HG03064 (cell line): ENCODE results near the gene CES4A.
"Not testable (repeated sequence)": the region's sequence is repeated elsewhere in the genome, so short reads cannot be mapped to it uniquely, and the experiment has no call there.

Experiments used
- ATAC-seq: cut with Tn5 transposase; IDR thresholded peaks from one replicate; pipeline ENCODE4 v1.9.1; 2021; ENCODE audit warnings: low read depth; ENCODE audit not compliant: unreplicated experiment

The CES4A gene

DNA sequence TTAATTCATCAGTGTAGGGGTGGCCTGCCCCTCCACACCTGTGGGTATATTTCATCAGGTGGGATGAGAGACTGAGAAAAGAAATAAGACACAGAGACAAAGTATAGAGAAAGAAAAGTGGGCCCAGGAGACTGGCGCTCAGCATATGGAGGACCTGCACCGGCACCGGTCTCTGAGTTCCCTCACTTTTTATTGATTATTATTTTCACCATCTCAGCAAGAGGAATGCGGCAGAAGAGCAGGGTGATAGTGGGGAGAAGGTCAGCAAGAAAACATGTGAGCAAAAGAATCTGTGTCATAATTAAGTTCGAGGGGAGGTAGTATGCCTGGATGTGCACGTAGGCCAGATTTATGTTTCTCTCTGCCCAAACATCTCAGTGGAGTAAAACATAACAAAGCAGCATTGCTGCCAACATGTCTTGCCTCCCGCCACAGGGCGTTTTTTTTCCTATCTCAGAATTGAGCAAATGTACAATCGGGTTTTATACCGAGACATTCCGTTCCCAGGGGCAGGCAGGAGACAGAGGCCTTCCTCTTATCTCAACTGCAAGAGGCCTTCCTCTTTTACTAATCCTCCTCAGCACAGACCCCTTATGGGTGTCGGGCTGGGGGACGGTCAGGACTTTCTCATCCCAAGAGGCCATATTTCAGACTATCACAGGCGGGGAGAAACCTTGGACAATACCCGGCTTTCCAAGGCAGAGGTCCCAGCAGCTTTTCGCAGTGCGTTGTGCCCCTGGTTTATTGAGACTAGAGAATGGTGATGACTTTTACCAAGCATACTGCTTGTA lies 32.8 kb upstream of the CES4A start:
- not testable (repeated sequence) for ATAC-seq

DNA sequence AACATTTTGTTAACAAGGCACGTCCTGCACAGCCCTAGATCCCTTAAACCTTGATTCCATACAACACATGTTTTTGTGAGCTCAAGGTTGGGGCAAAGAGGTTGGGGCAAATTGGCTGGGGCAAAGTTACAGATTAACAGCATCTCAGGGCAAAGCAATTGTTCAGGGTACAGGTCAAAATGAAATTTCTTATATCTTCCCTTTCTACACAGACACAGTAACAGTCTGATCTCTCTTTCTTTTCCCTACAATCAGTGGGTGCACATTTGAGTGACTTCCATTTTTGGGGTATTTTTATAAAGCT lies 32.3 kb upstream of the CES4A start:
- ATAC-seq, result not testable (repeated sequence)

- ATAC-seq, result no peak
These were observed 29.3 kb upstream of the CES4A start for GRCh38 chr16:66958857-66959703.

- no peak for ATAC-seq
These were observed 28.7 kb upstream of the CES4A start for GRCh38 chr16:66959704-66960161.

GRCh38 chr16:66960270-66960669 lies 28.1 kb upstream of the CES4A start:
- ATAC-seq, result no peak

GRCh38 chr16:66961065-66961744 lies 27.2 kb upstream of the CES4A start, which contains the start of gene CES3:
CES3 (plus strand) TSS chr16:66961266; CDS start chr16:66961308, 42 bp downstream.
- ATAC-seq, result peak; percentile 63

DNA sequence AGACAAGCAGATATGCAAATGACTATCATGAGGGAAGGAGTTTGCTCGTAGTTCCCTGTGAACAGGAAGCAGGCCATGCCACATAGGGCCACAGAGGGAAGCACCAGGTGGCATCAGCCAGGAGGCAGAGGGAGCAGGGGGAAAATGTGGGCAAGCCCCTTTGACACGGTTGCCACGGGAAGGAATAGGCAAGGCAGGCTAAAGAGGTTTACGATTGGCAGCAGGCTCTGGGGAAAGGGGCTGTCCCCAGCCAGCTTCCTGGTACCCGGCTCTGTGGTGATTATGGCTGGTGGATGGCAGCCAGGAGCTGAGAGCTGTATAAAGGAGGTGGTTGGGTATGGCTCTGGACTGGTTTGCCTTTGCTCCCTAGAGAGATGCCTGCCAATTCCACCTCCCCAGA lies 26.5 kb upstream of the CES4A start:
- no peak for ATAC-seq

GRCh38 chr16:66964049-66964448 lies 24.3 kb upstream of the CES4A start:
- ATAC-seq, result no peak

DNA sequence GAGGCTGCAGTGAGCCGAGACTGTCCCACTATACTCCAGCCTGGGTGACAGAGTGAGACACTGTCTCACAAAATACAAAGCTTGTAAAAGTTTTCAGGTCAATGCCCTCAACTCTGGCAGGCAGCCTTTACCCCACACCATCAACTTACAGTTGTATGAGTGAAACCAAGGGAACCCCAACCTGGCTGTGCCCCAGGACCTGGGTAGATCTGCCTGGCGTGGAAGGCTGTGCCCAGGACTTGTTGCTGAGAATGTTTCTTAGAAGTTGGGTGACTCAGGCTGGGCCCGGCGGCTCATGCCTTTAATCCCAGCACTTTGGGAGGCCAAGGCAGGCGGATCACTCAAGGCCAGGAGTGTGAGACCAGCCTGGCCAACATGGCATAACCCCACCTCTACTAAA lies 19.5 kb upstream of the CES4A start:
- no peak for ATAC-seq

- no peak for ATAC-seq
These were observed 17.3 kb upstream of the CES4A start for GRCh38 chr16:66970775-66971720.

- no peak for ATAC-seq
These were observed 15.4 kb upstream of the CES4A start for GRCh38 chr16:66972983-66973382.

- no peak for ATAC-seq
These were observed 14.7 kb upstream of the CES4A start for GRCh38 chr16:66973716-66974115.

DNA sequence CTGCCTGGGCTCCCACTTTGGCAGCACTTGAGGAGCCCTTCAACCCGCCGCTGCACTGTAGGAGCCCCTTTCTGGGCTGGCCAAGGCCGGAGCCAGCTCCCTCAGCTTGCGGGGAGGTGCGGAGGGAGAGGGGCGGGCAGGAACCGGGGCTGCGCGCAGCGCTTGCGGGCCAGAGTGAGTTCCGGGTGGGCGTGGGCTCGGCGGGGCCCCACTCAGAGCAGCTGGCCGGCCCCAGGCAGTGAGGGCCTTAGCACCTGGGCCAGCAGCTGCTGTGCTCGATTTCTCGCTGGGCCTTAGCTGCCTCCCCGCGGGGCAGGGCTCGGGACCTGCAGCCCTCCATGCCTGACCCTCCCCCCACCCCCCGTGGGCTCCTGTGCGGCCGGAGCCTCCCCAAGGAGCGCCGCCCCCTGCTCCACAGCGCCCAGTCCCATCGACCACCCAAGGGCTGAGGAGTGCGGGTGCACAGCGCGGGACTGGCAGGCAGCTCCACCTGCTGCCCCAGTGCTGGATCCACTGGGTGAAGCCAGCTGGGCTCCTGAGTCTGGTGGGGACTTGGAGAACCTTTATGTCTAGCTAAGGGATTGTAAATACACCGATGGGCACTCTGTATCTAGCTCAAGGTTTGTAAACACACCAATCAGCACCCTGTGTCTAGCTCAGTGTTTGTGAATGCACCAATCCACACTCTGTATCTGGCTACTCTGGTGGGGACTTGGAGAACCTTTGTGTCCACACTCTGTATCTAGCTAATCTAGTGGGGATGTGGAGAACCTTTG lies 14.0 kb upstream of the CES4A start:
- ATAC-seq, result not testable (repeated sequence)

DNA sequence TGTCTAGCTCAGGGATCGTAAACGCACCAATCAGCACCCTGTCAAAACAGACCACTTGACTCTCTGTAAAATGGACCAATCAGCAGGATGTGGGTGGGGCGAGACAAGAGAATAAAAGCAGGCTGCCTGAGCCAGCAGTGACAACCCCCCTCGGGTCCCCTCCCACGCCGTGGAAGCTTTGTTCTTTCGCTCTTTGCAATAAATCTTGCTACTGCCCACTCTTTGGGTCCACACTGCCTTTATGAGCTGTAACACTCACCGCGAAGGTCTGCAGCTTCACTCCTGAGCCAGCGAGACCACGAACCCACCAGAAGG lies 13.5 kb upstream of the CES4A start:
- not testable (repeated sequence) for ATAC-seq

DNA sequence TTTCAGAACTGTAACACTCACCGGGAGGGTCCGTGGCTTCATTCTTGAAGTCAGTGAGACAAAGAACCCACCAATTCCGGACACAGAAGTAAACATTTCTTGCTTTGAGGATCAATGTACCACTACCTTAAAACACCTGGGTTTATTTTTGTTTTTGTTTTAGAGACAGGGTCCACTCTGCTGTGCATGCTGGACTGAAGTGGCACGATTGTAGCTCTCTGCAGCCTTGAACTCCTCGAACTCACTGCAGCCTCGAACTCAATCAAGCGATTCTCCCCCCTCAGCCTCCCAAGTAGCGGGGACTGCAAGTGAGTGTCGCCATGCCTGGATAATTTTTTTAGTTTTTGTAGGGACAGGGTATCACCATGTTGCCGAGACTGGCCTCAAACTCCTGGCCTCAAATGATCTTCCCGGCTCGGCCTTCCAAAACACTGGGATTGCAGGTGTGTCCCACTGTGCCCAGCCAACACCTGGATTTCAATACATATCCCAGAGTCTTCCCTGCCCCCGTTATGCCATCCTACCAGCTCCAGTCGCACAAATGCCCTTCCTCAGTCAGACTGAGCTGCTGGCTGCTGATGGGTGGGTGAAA lies 13.0 kb upstream of the CES4A start:
- ATAC-seq, result no peak

DNA sequence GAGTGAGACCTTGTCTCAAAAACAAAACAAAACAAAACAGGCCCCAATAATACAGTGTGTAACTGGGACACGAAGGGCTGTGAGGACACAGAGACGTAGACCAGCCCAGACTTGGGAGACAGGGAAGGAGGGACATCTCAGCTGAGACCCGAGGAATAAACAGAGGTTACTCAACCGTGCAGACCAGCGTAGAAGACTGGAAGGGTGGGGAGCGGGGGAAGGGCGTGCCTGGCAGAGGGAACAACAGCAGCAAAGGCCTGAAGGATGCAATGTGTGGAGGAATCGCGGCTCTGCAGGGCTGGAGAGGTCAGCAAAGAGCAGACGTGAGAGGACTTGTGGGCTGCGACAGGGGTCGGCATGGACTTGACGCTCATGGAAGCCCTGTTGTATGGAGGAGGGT lies 11.6 kb upstream of the CES4A start:
- ATAC-seq, result no peak

- no peak for ATAC-seq
These were observed 10.9 kb upstream of the CES4A start for GRCh38 chr16:66977341-66978113.

GRCh38 chr16:66979011-66979717 lies 9.2 kb upstream of the CES4A start:
- no peak for ATAC-seq
